ENCODE data around the gene AURKAIP1. TPM values are rescaled to one million over a fixed set of nuclear protein-coding genes. Genes with fewer than 3 reads are reported as not detected.

AURKAIP1 gene
- total RNA-seq, 1 experiment from 2014 or later, result 196 TPM

- no peaks in the 10 kb centered on the region for H3K9me3 ChIP-seq (ENCODE audit: control insufficient read depth, low read depth, low read length)
- no peak overlapping the region for H3K14ac ChIP-seq (ENCODE audit: insufficient read depth, low read length)
- TF ChIP-seq CTCF (conservative IDR thresholded peaks at IDR 0.05), result no peak
- H3K23ac ChIP-seq (ENCODE audit: insufficient read length, low read depth, low read length), result no peak overlapping the region
- peaks cover 73 to 96% (median 90%) of the 10 kb centered on the region in 3 experiments for H3K36me3 Mint-ChIP-seq (ENCODE audit: insufficient read depth in 1 of 3, low read depth in 3 of 3)
- no peaks in the 10 kb centered on the region for H3K27me3 Mint-ChIP-seq (ENCODE audit: low read depth)
- H3T11ph ChIP-seq (ENCODE audit: low read length), result no peak overlapping the region
- H4K5ac ChIP-seq (ENCODE audit: insufficient read length, low read depth, low read length), result no peak overlapping the region
- no peak overlapping the region for H3K4ac ChIP-seq (ENCODE audit: low read depth, low read length)
- H3K9ac ChIP-seq (ENCODE audit: extremely low read depth, insufficient read length, low read length), result no peak overlapping the region
- no peak overlapping the region for H2BK15ac ChIP-seq (ENCODE audit: low read depth, low read length)
- H3K27ac Mint-ChIP-seq, result no peak overlapping the region
- H3K4me3 Mint-ChIP-seq, result no peak overlapping the region
- H3K4me1 Mint-ChIP-seq, result peaks cover 3 to 5% of the 10 kb centered on the region in 2 experiments; a peak in 3 of 4 replicates
- no peak overlapping the region for H3K18ac ChIP-seq (ENCODE audit: insufficient read length, low read depth, low read length)
- peaks cover 5% of the 10 kb centered on the region; the same call in 1 of the 2 replicates for H3K79me2 ChIP-seq (ENCODE audit: insufficient read depth, low read length)
- no peak overlapping the region for H4K8ac ChIP-seq (replicated peaks; ENCODE audit: insufficient read length, low read depth, low read length)
- no peak overlapping the region for H2BK5ac ChIP-seq (ENCODE audit: insufficient read length, low read length)
- H2AFZ ChIP-seq (ENCODE audit: low read length), result no peak overlapping the region
- no peaks in the 10 kb centered on the region for H4K20me1 ChIP-seq (ENCODE audit: control insufficient read depth, insufficient read depth, insufficient read length)
- H2BK20ac ChIP-seq (ENCODE audit: low read depth, low read length, poor library complexity, severe bottlenecking), result no peak overlapping the region
- no peak overlapping the region for H3K56ac ChIP-seq (ENCODE audit: insufficient read length, low read depth, low read length)
- no CpG with 5 or more reads among the region's 11 CpGs for WGBS (ENCODE audit: extremely low coverage, insufficient read length, low lambda C conversion rate)
- no peaks in the 10 kb centered on the region for H3K4me1 ChIP-seq (ENCODE audit: insufficient read depth, low read length)
- H2AK5ac ChIP-seq (ENCODE audit: insufficient read length, low read length), result no peak overlapping the region
- H2BK120ac ChIP-seq (ENCODE audit: low read depth, low read length, poor library complexity, severe bottlenecking), result no peak overlapping the region
- peaks cover 11% of the 10 kb centered on the region for H3K79me1 ChIP-seq (ENCODE audit: insufficient read depth, low read depth, low read length, poor library complexity, severe bottlenecking)
- no peak for DNase-seq
- peaks cover 4% of the 10 kb centered on the region for H3K23me2 ChIP-seq (ENCODE audit: insufficient read length, low read depth, low read length, poor library complexity, severe bottlenecking)
- no peak overlapping the region for H4K91ac ChIP-seq (ENCODE audit: insufficient read length, low read depth, low read length)
- peaks cover 0 to 2% of the 10 kb centered on the region in 2 experiments; a peak in 1 of 5 replicates for H3K9me3 Mint-ChIP-seq
- no peak overlapping the region for H2BK12ac ChIP-seq (ENCODE audit: insufficient read length, low read depth, low read length)
- H3K27me3 ChIP-seq (ENCODE audit: insufficient read depth, low read length), result no peaks in the 10 kb centered on the region
- no peak overlapping the region for H3K4me2 ChIP-seq (ENCODE audit: insufficient read depth, insufficient read length, low read length)
- no peak overlapping the region for H3K27ac ChIP-seq (ENCODE audit: insufficient read length, low read depth, low read length)
These were observed 18.4 kb upstream of the AURKAIP1 start for GRCh38 chr1:1393428-1393827.

Measured in H9 (cell line).